Activated T-helper 1 cell treated with anti-CD3 and anti-CD28 coated beads, Interleukin-2, amount 50 U/mL, for 16 hours (primary cell): Measurements from ENCODE around the gene KRTAP4-12.
"Not testable (repeated sequence)": the region's sequence is repeated elsewhere in the genome, so short reads cannot be mapped to it uniquely, and the experiment has no call there.

Experiments used
- DNase-seq, 2 donors: peaks; one replicate each; pipeline ENCODE4 v3.0.0-alpha.2; 2020; ENCODE audit warnings: low read depth in 1 of 2, low spot score in 1 of 2

The KRTAP4-12 gene

GRCh38 chr17:41096055-41096454 lies 27.9 kb downstream of the KRTAP4-12 start:
- DNase-seq, result no peak

GRCh38 chr17:41088760-41089352 lies 35.1 kb downstream of the KRTAP4-12 start:
- not testable (repeated sequence) for DNase-seq

- DNase-seq, result not testable (repeated sequence)
Measured at GRCh38 chr17:41084100-41084856, 39.7 kb downstream of the KRTAP4-12 start, which contains the start of gene KRTAP4-7. Gene KRTAP4-7, plus strand, starts transcription at chr17:41084150. Its CDS starts 57 bp downstream, at chr17:41084207.

- DNase-seq, result not testable (repeated sequence)
Measured at GRCh38 chr17:41083427-41083826, 40.6 kb downstream of the KRTAP4-12 start.

GRCh38 chr17:41082626-41083025 lies 41.4 kb downstream of the KRTAP4-12 start:
- no peak for DNase-seq

GRCh38 chr17:41076788-41077187 lies 47.2 kb downstream of the KRTAP4-12 start:
- DNase-seq, result no peak

- DNase-seq, result no peak
Measured at GRCh38 chr17:41073676-41074075, 50.3 kb downstream of the KRTAP4-12 start.
